Pancreas (tissue), 10 donors: ENCODE results near the gene TNNT1. TPM values are rescaled to one million over a fixed set of nuclear protein-coding genes. Genes with fewer than 3 reads are reported as not detected.
A peak's percentile ranks its signal among the peaks of the same experiment; 100 is the strongest.
"Not testable (repeated sequence)": the region's sequence is repeated elsewhere in the genome, so short reads cannot be mapped to it uniquely, and the experiment has no call there.

Experiments
- ATAC-seq, 4 donors: fragments of 200-7000 bp; cut with Tn5 transposase; one replicate each; pipeline versions ENCODE4 v1.8.0 to v1.9.1; 2020; ENCODE audit warnings: mild to moderate bottlenecking in 4 of 4, moderate library complexity in 4 of 4
- DNase-seq, 6 donors: peaks; one replicate each; pipeline ENCODE4 v3.0.0-alpha.2; 2020
- FAIRE-seq: peaks from 2 replicates; lab custom pipeline; 2012; peaks lifted over from hg19 to GRCh38; lab: Jason Lieb, UNC
- H3K27ac ChIP-seq, 4 donors: fragments of 200-600 bp; sonication (generic); 1 replicate in 3 of 4; 2 replicates in 1 of 4; pipeline versions ENCODE4 v1.5.0 to v1.8.0; 2020
- H3K27me3 ChIP-seq, 4 donors: fragments of 200-600 bp; one replicate each; pipeline ENCODE4 v1.8.0; 2021
- H3K36me3 ChIP-seq, 3 donors: fragments of 200-600 bp; sonication (generic) in 1 of 3; one replicate each; pipeline versions ENCODE4 v1.5.0 to v1.8.0; 2020 to 2021
- H3K4me1 ChIP-seq, 3 donors: fragments of 200-600 bp; one replicate each; pipeline ENCODE4 v1.8.0; 2021
- H3K4me3 ChIP-seq, 4 donors: fragments of 200-600 bp; sonication (generic) in 2 of 4; one replicate each; pipeline versions ENCODE4 v1.5.0 to v1.8.0; 2020 to 2021
- H3K9me3 ChIP-seq, 4 donors: fragments of 200-600 bp; one replicate each; pipeline ENCODE4 v1.8.0; 2021
- WGBS, 2 donors: extraction: QIAGEN DNeasy Blood & Tissue Kit; methylation state at CpG; one replicate each; pipeline ENCODE4 v1.1.7; 2013; 5-methylcytosine and 5-hydroxymethylcytosine counted together
- intact Hi-C, 3 donors: fragments of 100-400 bp; cut with DNase I; formaldehyde crosslinking; loops; one replicate each; pipeline versions ENCODE4 v1.11.1 to v1.14.2; 2022
- polyA plus RNA-seq, 2 donors: library from polyadenylated mRNA; stranded (reverse); fragments of 200-250 nt; gene quantifications; one replicate each; pipeline ENCODE4 v1.2.3, GENCODE V29; 2013
- total RNA-seq, 6 donors: library from RNA; stranded (reverse); fragmentation: NEBNext Ultra II Directional in 4 of 6; extraction: Animal tissue kit (Norgen Biotek cat#: 25700) in 4 of 6; gene quantifications; one replicate each; pipeline versions ENCODE4 v1.2.1 to v1.2.4, GENCODE V29; 2021 to 2023
- TF ChIP-seq, protein P1 (sequence below), 4 donors: fragments of 200-600 bp; sonication (generic) in 3 of 4; IDR thresholded peaks; one replicate each; pipeline versions ENCODE4 v1.5.0 to v1.8.0; 2021; ENCODE audit warnings: antibody characterized with exemption in 4 of 4
- donor health status: healthy with polysubstance abuse.
- donor health status: DM: no; HTN: no; CAD: no; lungs with moderate emphysema.
- donor health status: DM: no; HTN: no; CAD: no.
- donor health status: control.
- donor health status: control.
- donor health status: Bipolar disorder and iron deficiency.
- donor health status: DM: yes; HTN: yes; CAD: no.
- donor health status: DM: no; HTN: no; CAD: no.
- donor health status: DM: no; HTN: no; CAD: no.
- donor health status: DM: yes; HTN: yes; CAD: no.

The TNNT1 gene
- total and polyA plus RNA-seq, 8 donors: 0.54 to 4.0 TPM; not detected in 6

DNA sequence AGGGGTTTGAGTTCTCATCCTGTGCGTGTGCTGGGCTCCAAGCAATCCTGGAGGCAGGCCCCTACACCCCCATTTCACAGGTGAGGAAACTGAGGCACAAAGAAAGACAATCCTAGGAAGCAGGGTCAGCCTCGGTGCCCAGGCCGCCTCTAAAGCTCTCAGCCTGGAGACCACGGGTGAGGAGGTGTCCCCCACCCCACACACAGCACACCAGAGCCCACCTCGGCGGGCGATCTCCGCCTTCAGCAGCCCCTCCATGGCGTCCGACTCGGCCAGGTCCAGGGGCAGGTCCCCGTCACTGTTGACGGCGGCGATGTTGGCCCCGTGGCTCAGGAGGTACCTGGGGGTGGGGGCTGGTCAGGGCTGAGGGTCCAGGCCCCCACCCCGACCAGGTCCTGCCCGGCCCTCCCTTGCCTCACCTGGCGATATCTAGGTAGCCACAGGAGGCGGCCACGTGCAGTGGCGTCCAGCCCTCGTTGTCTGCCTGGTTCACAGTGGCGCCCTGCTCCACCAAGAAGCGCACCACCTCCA lies 36.7 kb downstream of the TNNT1 start:
- intact Hi-C loops: no loop called here
- no peak overlapping the region for H3K27ac ChIP-seq
- H3K36me3 ChIP-seq: no peaks in the 10 kb centered on the region
- H3K9me3 ChIP-seq: no peaks in the 10 kb centered on the region
- TF ChIP-seq, protein P1, sequence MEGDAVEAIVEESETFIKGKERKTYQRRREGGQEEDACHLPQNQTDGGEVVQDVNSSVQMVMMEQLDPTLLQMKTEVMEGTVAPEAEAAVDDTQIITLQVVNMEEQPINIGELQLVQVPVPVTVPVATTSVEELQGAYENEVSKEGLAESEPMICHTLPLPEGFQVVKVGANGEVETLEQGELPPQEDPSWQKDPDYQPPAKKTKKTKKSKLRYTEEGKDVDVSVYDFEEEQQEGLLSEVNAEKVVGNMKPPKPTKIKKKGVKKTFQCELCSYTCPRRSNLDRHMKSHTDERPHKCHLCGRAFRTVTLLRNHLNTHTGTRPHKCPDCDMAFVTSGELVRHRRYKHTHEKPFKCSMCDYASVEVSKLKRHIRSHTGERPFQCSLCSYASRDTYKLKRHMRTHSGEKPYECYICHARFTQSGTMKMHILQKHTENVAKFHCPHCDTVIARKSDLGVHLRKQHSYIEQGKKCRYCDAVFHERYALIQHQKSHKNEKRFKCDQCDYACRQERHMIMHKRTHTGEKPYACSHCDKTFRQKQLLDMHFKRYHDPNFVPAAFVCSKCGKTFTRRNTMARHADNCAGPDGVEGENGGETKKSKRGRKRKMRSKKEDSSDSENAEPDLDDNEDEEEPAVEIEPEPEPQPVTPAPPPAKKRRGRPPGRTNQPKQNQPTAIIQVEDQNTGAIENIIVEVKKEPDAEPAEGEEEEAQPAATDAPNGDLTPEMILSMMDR (IDR thresholded peaks at IDR 0.05): no peak
- H3K4me3 ChIP-seq: no peak overlapping the region
- FAIRE-seq (no peak), ATAC-seq (no peak), DNase-seq (peak in 2 of 6 donors; percentile 12 to 34)
- H3K4me1 ChIP-seq: peaks cover 0 to 5% (median 0%) of the 10 kb centered on the region in 3 donors
- no peaks in the 10 kb centered on the region for H3K27me3 ChIP-seq
- 93% methylated on average over 25 of the region's 25 CpGs for WGBS, 2 donors

DNA sequence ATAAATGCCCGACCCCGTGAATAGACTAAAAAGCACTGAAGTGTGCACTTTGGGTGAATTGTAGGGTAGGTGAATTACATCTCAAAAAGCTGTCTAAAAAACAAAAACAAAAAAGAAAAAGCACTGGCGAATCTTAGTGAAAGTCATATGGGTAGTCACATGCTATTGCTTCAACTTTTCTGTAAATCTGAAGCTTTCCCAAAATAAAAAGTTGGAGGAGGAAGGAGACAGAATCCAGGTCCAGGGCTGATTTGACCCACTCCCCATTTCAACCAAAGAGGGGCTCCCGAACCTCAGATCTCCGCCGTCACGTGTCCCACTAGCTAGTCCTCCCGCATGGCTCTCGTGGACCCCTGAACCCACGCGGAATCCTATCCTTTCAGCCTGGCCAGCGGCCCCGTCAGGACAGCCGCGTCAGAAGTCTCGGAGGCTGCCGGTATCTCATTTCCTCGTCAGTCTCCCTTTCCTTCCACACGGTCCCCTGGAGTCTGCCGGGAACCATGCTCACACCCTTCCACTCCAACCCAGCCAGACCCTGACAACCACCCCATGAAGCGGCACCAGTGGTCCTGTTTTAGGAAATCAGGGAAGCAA lies 37.7 kb downstream of the TNNT1 start:
- peak in 1 of 6 donors; percentile 9 for DNase-seq
- 84 to 89% methylated on average over 21 of the region's 21 CpGs for WGBS, 2 donors

DNA sequence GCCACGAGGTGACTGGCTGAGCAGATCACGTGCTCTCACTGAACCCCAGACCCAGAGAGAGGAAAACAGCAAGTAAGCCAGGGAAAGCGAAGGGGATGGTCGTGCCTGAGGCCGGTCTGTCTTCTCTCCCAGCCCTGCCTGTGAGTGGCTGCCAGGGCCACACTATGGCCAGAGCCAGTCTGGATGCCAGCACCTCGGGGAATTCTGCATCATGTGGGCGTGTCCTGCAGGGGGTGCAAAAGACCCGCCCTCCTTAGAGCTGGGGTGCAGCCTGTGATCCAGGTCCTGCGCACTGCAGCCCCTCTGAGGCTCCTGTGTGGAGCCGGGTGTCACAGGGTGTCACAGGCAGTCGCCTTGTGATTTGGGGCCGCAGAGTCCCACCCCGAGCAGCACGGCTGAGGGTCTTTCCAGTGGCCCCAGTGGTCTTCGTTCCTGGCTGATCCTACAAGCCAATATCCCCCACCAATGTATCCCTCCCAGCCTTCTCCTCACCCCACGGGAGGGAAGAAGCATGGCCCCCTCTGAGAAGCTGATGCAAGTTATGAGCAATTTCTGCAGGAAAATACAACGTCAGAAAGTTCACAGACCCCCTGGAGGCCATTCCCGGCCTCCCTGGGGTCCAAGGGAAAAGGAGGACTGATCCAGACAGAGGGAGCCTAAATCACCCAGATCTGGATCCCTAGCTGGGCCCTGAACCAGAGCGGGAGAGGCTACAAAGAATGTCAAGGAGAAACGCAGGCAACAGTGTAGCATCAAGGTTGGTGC lies 39.3 kb downstream of the TNNT1 start:
- Histone ChIP-seq H3K9me3 (no peaks in the 10 kb centered on the region), H3K4me3 (no peak overlapping the region), H3K27ac (no peak overlapping the region), H3K27me3 (no peaks in the 10 kb centered on the region), H3K36me3 (no peaks in the 10 kb centered on the region), H3K4me1 (no peaks in the 10 kb centered on the region)
- ATAC-seq (no peak), FAIRE-seq (no peak), DNase-seq (no peak)
- TF ChIP-seq, protein P1 (IDR thresholded peaks at IDR 0.05): no peak
- 83 to 86% methylated on average over 20 of the region's 20 CpGs for WGBS, 2 donors
- intact Hi-C loops: no loop called here

More for the DNA sequence above, 37.7 kb downstream of the TNNT1 start:
- FAIRE-seq (no peak), ATAC-seq (no peak)
- Histone ChIP-seq H3K4me3 (no peak overlapping the region), H3K27me3 (no peaks in the 10 kb centered on the region), H3K27ac (no peak overlapping the region), H3K36me3 (no peaks in the 10 kb centered on the region), H3K9me3 (no peaks in the 10 kb centered on the region), H3K4me1 (peaks cover 0 to 5% (median 0%) of the 10 kb centered on the region in 3 donors)
- intact Hi-C loops: no loop called here
- TF ChIP-seq, protein P1 (IDR thresholded peaks at IDR 0.05): no peak

DNA sequence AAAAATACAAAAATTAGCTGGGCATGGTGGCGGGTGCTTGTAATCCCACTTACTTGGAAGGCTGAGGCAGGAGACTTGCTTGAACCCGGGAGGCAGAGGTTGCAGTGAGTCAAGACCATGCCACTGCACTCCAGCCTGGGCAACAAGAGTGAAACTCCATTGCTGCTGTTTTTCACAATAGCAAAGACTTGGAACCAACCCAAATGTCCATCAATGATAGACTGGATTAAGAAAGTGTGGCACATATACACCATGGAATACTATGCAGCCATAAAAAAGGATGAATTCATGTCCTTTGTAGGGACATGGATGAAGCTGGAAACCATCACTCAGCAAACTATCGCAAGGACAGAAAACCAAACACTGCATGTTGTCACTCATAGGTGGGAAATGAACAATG lies 41.8 kb downstream of the TNNT1 start:
- intact Hi-C loops, FAIRE-seq, H3K4me1 ChIP-seq, H3K9me3 ChIP-seq, ATAC-seq, H3K4me3 ChIP-seq, H3K36me3 ChIP-seq, H3K27ac ChIP-seq, H3K27me3 ChIP-seq, DNase-seq: not testable (repeated sequence)
- 96 to 97% methylated on average over 3 of the region's 3 CpGs for WGBS, 2 donors

DNA sequence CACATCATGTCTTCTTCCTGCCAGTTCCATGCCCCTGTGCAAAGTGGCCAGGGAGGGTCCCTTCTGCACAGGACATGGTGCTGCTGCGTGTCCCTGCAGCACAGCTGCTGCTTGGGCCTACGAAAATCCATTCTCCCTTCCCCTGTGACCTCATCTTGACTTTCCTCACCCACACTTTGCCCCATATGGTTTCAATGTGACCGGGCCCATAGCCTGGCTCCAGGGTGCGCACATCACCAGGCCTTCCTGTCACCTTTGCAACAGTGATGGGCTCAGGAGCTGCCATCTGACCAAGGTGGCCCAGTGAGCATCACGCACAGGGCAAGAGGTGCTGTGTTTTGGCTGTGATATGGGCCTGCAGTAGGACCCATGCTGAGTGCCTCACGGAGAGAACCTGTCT lies 42.4 kb downstream of the TNNT1 start:
- peaks cover 0 to 4% (median under 1%) of the 10 kb centered on the region in 3 donors for H3K36me3 ChIP-seq
- H3K4me1 ChIP-seq: no peaks in the 10 kb centered on the region
- H3K4me3 ChIP-seq: no peak overlapping the region
- no peak overlapping the region for H3K27ac ChIP-seq
- WGBS, 2 donors: 92 to 94% methylated on average over 6 of the region's 6 CpGs
- ATAC-seq (no peak), DNase-seq (no peak), FAIRE-seq (no peak)
- TF ChIP-seq, protein P1 (IDR thresholded peaks at IDR 0.05): no peak
- H3K9me3 ChIP-seq: no peaks in the 10 kb centered on the region
- no peaks in the 10 kb centered on the region for H3K27me3 ChIP-seq
- intact Hi-C loops: no loop called here
